ENCODE measurements around the gene TUBGCP3.
"Not testable (repeated sequence)": the region's sequence is repeated elsewhere in the genome, so short reads cannot be mapped to it uniquely, and the experiment has no call there.

The TUBGCP3 gene

DNA sequence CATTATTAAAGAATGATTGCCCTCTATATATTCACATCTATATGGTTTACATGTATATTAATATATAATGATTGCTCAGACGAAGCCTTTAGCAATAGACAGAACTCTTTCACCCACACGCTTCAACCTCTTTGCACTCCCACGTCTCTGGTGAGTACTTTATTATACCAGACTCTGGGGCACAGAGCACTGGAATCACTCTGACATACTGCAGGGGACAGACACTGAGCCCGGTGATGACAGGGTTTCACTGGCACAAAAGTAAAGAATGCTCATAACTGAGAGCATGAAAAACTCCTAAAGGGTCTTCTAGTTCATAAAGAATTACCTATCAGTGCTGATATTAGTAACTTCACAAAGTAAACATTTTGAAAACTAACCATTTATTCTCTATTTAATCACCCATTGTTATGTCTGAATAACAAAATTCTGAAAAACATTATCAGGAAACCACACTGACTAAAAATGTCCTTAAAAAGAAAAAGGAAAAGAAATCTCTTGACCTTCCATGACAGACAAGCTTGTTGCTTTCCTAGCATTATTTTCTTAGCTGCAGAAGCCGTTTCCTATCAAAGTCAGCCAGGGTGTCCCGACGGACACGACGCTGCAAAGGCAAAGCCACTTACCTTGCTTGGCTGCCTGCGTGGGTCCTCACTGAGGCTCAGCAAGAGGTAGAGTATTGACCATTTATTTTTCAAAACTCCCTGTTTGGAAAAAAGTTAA is 29.1 kb downstream of the TUBGCP3 start:
- TF ChIP-seq, protein P1, sequence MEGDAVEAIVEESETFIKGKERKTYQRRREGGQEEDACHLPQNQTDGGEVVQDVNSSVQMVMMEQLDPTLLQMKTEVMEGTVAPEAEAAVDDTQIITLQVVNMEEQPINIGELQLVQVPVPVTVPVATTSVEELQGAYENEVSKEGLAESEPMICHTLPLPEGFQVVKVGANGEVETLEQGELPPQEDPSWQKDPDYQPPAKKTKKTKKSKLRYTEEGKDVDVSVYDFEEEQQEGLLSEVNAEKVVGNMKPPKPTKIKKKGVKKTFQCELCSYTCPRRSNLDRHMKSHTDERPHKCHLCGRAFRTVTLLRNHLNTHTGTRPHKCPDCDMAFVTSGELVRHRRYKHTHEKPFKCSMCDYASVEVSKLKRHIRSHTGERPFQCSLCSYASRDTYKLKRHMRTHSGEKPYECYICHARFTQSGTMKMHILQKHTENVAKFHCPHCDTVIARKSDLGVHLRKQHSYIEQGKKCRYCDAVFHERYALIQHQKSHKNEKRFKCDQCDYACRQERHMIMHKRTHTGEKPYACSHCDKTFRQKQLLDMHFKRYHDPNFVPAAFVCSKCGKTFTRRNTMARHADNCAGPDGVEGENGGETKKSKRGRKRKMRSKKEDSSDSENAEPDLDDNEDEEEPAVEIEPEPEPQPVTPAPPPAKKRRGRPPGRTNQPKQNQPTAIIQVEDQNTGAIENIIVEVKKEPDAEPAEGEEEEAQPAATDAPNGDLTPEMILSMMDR (conservative IDR thresholded peaks at IDR 0.05; ENCODE audit: low read depth, low read length) = no peak

DNA sequence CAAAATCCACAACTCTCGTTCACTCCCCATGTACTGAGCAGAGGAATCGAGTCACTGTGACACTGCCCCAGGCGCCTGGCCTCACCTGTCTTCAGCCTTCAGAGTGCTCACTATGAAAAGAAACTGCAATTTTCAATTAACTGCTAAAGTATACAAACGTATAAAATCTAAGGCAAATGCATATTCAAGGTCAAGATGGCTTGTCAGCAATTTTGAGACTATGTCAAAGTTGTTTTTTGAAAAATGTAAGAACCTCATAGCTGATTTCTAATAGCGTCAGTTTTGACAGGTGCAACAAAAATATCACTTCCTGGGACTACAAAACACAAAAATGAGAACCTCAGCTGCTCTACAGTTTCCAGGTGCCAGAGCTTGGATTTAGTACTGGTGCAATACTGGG is 31.4 kb downstream of the TUBGCP3 start:
- TF ChIP-seq, protein P1 (conservative IDR thresholded peaks at IDR 0.05; ENCODE audit: low read depth, low read length) = no peak
- H3K4me3 ChIP-seq (ENCODE audit: low read length) = no peak overlapping the region
- DNase-seq (ENCODE audit: low read depth) = no peak

More for the DNA sequence above, 29.1 kb downstream of the TUBGCP3 start:
- no peak overlapping the region for H3K4me3 ChIP-seq (ENCODE audit: low read length)
- DNase-seq (ENCODE audit: low read depth) = no peak

DNA sequence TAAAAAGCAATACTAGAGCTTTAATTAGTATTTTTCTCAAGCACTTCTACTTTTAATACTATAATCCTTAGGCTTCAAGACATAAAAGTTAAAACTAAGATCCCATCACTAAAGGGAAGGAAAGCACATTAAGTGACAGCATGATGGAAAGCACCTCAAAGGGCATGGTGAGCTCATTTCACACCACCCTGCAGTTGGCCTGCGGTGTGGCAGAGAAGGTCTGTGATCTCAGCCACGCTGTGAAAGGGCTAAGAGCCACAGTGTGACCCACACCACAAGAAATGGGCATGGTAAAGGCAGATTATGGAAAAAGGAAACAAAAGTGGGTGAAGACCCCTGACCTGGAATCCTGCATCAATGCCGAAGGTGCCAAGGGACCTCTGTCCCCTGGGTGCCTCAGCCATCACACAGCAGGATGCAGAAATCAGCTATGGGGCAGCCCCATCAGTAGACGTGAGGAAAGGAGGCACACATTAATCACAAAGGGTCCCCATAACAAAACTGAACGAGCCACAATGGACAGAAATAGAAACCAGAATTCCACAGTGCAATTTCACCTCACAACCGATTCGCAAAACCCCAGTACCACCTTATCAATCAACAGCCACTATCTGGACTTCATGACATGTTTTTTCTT is 33.6 kb downstream of the TUBGCP3 start:
- H3K4me3 ChIP-seq (ENCODE audit: low read length) = no peak overlapping the region
- no peak for DNase-seq (ENCODE audit: low read depth)
- TF ChIP-seq, protein P1 (conservative IDR thresholded peaks at IDR 0.05; ENCODE audit: low read depth, low read length) = no peak

DNA sequence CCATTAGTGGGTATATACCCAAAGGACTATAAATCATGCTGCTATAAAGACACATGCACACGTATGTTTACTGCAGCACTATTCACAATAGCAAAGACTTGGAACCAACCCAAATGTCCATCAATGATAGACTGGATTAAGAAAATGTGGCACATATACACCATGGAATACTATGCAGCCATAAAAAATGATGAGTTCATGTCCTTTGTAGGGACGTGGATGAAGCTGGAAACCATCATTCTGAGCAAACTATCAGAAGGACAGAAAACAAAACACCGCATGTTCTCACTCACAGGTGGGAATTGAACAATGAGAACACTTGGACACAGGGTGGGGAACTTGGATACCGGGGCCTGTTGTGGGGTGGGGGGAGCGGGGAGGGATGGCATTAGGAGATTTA is 39.0 kb downstream of the TUBGCP3 start:
- not testable (repeated sequence) for H3K4me3 ChIP-seq (ENCODE audit: low read length); DNase-seq (ENCODE audit: low read depth)

- peak; percentile 39 for DNase-seq (ENCODE audit: low read depth)
- TF ChIP-seq, protein P1 (conservative IDR thresholded peaks at IDR 0.05; ENCODE audit: low read depth, low read length) = no peak
Measured at GRCh38 chr13:112545856-112546255, 42.1 kb downstream of the TUBGCP3 start.

DNA sequence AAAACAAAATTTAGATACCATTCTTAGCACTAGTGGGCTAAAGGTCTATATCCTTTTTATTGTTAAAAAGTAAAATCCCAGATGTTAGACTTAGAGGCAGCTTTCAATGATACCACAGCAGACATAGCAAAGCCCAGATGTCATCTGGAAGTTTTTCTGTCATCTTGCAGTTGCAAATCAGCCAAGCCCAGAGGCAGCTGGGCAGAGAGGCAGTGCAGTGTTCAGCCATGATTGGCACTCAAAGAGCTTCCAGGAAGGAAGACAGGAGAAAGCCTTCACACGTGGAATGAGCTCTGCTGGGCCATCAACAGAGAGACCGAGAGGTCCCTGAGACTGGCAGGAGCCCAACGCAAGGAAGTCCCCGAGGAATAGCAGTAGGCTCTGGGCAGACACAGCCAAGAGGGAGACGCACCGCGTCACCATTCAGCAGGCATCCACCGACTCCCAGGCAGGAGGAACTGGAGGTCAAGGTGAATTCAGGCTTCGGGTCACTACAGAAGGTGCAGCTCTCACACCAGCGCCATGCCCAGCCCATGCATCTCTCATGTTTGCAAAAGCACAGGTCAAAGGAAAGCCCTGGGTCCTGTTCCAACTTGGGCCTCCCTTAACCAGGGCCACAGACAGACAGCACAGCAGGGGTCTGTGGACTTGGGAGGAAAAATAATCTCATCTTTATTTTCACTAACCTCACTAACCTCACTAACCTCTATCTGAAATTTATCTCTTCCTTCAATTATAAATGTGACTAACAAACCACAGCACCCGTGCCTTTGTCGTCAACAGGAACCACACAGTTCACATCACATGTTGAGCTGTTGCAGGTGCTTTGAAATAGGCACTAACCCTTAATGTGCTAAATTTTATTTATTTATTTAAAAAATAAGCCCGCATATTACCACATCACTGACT is 54.9 kb downstream of the TUBGCP3 start:
- H3K4me3 ChIP-seq (ENCODE audit: low read length) = no peak overlapping the region
- TF ChIP-seq, protein P1 (conservative IDR thresholded peaks at IDR 0.05; ENCODE audit: low read depth, low read length) = no peak
- DNase-seq (ENCODE audit: low read depth) = no peak

More at GRCh38 chr13:112545856-112546255, 42.1 kb downstream of the TUBGCP3 start:
- H3K4me3 ChIP-seq (ENCODE audit: low read length) = no peak overlapping the region

DNA sequence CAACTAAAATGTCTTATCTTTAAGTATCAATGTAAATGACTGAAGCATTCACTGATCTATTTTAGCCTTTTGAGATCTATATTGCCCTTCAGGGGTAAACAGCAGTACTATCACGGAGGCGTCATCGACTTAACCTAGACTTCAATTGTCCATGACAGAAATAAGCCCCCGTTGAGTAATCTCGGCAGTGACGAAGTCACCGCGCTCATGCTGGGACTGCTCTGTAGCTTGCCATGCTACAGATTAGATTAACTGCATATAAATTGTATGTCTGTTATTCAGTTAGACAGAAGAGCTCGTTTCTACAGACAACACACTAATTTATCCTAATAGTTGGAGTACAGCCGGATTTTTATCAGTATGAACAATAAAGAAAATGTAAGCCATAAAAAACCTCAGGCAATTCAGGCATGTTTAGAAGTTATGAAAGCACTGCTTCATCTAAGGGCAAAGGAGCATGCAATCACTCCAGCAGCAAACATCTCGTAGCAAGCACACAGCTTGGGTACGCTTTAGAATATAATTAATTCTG is 56.6 kb downstream of the TUBGCP3 start:
- DNase-seq (ENCODE audit: low read depth) = no peak
- no peak overlapping the region for H3K4me3 ChIP-seq (ENCODE audit: low read length)
- TF ChIP-seq, protein P1 (conservative IDR thresholded peaks at IDR 0.05; ENCODE audit: low read depth, low read length) = no peak
